GF-D8 (cell line): ENCODE measurements around the gene SYTL1.

Source experiments
- DNase-seq: peaks from one replicate; lab custom pipeline; 2025; lab: John Stamatoyannopoulos, UW

SYTL1 gene, protein sequence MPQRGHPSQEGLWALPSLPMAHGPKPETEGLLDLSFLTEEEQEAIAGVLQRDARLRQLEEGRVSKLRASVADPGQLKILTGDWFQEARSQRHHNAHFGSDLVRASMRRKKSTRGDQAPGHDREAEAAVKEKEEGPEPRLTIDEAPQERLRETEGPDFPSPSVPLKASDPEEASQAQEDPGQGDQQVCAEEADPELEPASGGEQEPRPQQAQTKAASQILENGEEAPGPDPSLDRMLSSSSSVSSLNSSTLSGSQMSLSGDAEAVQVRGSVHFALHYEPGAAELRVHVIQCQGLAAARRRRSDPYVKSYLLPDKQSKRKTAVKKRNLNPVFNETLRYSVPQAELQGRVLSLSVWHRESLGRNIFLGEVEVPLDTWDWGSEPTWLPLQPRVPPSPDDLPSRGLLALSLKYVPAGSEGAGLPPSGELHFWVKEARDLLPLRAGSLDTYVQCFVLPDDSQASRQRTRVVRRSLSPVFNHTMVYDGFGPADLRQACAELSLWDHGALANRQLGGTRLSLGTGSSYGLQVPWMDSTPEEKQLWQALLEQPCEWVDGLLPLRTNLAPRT

DNA sequence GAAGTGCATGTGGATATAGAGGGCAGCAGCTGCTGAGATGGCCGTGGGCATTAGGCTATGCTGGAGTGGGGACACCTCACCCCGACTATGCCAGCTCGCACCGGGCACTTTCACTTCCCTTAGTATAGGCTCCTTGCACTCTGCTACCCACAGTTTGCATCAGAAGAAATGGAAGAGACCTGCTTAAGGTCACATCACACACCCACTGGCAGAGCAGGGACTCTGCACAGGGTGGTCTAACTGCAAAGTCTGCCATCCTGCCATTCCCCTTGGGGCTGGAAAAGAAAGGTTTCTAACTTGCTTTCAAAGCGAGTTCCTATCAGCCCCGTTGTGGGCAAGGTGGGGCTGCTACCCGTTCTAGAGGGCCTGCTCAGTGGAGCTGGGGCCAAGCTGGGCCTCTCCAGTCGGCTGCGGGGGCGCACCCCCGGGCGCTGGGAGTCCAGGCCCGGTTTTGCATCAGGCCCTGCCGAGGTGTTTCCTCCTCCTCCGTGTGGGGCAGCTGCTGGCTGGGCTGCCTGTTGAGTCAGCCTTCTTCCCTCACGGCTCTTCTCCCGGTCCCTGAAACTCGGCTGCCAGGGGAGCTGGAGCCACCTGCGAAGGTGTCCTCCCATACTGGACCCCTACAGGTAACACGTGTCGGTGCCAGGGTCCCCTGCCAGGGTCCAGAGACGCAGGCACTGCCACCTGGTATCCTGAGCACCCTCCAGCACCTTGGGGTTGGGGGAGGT is at the start of gene SYTL1:
TSS of gene SYTL1 (plus strand) at position 498 of the 728 bp plus-strand sequence. CDS start 3,313 bp downstream, outside the sequence.
- peak; percentile 71 for DNase-seq

DNA sequence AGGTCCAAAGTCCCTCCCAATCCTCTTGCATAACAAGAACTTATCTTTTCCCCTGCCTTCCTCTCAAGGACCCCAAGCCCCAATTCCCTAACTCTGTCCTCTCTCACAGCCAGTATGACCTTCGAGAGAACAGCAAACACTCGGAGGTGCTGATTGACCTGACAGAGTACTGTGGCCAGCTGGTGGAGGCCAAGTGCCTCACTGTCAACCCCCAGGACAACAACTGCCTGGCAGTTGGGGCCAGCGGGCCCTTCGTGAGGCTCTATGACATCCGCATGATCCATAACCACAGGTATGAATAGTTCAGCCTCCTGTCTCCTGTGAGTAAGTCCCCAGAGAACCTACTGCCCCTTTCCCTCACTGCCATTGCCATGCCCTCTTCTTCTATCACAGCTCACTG is 49.7 kb upstream of the SYTL1 start:
- DNase-seq: no peak

DNA sequence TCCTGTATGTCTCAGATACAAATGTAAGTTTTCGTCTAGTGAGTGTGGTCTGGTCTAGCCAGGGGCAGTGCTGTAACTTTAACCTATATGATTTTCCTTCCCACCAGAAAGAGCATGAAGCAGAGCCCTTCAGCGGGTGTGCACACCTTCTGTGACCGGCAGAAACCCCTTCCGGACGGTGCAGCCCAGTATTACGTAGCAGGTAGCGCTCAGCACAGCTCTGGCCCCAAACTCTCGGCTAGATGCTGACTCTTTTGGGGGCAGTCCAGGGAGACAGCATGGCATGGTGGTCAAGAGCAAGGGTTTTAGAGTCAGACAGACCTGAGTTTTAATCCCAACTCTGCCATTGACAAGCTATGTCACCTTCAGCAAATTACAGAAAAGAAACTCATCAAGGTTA is 47.9 kb upstream of the SYTL1 start:
- DNase-seq: no peak

DNA sequence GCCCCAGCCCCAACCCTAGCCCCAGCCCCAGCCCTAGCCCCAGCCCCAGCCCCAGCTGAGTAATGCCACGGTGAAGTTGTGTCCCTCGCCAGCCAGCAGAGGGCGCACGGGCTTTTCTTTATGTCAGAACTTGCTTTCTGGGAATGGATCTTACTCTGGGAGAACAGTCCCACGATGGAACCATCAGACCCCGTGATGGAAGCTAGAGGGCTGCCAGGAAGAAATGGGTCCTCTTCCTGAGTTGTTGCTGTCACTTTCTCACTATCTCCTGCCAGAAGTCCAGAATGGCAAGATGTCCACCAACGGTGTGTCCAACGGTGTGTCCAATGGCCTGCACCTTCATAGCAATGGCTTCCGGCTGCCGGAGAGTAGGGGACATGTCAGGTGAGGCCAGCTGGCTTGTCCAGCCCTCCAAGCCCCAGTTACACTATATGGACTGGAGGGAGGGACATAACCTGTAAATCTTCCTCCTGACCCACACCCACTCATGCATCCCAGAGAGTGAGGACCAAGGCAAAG is 45.0 kb upstream of the SYTL1 start:
- DNase-seq: no peak

DNA sequence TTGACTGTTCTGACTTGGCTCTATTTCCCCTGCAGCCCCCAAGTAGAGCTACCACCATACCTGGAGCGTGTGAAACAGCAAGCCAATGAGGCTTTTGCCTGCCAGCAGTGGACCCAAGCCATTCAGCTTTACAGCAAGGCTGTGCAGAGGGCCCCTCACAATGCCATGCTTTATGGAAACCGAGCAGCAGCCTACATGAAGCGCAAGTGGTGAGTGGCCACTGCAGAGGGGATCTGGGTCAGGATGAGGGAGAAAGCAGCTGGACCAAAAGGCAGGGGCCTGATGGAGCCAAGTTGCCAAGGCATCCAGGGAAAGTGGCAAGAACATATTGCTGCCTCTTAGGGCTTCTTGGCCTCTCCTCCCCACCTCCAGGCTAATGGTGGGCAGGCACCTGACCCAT is 43.9 kb upstream of the SYTL1 start:
- DNase-seq: no peak

DNA sequence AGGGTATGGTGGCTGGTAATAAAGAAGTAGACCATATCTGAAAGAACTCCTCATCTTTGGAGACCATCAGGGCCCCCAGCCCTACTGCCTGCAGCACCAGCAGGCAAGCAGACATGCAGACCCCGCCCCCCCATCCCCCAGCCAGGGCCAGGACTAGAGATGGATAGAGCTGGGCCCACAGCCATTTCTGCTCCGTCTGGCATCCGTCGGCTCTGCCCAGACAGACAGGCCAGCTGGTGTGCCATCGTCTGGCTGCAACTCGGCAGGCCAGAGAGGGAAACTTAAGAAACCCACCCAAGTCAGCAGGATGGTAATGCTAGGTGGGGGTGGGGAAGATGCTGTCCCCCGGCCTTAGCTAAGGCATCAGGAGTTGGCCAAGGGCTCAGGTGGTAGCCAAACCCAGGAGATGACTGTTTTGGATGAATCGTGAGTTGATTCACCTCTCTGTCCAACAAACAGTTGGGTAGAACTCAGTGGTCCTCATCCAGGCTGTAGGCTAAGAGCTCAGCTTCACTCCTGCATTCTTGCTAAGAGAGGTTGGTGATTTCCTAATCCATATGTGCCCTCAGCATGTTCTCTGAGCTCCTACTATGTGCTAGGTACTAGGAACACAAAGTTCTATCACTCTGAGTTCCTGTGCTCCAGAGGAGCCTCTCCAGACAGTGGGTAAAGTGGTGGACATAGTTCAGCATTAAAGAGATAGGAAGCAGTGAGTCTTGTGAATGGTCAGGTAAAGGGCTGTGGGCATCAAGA is 43.0 kb upstream of the SYTL1 start:
- DNase-seq: no peak

DNA sequence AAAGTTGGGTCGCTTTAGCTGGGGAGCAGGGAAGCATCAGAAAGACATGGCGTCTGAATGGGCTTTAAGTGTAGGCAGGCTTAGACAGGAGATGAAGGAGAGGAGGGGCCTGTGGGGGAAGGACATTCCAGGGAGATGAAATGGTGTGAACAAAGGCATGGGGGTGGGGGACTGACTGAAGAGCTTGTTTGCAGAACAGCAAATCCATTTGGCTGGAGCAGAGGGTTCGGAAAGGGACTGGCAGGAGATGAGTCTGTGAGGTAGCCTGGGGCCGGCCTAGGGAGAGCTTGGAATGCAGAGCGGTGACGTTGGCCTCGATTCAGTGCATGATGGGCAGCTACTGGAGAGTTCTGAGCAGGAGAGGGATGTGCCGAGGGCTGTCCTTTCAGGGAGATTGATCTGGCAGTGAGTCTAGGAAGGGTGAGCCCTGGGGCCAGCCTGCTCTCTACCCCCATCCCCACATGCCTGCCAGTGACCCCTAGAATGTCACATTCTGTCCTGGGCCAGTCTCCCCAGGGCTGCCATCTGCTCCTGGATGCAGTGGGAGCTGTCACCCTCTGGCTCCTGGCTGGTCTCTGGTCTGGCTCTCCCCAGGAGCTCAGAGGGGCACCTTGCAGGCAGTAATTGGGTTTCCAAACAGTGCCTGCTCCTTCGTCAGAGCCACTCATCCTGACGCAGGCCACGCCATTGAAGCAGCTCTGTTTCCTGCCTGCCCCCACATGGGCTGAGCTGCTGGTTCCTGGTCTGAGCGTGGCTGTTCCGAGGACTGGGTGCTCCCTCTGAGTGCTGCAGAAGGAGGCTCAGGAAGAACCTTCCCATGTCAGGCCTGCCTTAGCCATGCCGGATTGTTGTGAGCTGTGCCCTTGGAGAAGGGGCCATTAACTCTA is 42.2 kb upstream of the SYTL1 start:
- no peak for DNase-seq

DNA sequence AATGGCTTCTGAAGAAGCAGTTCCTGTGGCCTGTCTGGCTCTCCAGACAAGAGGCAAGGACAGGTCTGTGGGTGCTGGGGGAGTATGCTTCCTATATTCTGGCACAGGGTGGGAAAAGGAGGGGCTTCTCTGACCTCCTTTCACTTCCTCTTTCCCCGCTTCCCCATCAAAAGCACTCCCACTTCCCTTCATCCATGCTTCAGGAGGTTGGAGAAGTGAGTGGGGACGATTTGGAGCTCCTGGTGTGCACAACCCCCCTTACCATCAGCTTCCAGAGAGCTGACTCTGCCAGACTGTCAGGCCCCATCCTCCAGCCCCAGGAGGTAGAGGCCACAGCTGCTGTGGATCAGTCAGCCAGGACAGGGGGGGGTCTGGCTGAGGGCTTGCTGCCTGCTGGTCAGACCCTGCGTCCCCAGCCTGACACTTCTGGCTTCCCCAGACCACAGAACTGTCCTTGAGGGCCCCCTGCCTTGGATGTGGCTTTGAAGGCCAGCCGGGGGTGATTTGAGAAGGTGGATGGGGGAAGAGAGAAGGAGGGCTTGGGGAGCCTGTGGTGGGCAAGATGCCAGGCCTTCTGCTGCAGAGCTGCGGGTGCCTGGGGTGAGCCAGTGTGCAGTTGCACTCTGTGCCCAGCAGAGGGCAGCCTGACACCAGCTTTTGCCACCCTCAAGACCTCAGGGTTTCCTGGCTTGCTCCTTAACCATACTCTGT is 41.3 kb upstream of the SYTL1 start:
- peak; percentile 55 for DNase-seq

DNA sequence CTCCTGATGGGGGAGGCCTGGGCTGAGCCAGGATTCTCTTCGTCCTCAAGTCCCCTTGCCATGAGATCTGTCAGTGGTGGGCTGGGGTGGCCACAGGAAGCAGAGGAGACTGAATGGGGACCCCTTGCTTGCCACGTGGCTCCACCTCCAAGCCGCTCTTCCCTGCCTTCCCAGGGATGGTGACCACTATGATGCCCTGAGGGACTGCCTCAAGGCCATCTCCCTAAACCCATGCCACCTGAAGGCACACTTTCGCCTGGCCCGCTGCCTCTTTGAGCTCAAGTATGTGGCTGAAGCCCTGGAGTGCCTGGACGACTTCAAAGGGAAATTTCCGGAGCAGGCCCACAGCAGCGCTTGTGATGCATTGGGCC is 40.8 kb upstream of the SYTL1 start:
- no peak for DNase-seq

DNA sequence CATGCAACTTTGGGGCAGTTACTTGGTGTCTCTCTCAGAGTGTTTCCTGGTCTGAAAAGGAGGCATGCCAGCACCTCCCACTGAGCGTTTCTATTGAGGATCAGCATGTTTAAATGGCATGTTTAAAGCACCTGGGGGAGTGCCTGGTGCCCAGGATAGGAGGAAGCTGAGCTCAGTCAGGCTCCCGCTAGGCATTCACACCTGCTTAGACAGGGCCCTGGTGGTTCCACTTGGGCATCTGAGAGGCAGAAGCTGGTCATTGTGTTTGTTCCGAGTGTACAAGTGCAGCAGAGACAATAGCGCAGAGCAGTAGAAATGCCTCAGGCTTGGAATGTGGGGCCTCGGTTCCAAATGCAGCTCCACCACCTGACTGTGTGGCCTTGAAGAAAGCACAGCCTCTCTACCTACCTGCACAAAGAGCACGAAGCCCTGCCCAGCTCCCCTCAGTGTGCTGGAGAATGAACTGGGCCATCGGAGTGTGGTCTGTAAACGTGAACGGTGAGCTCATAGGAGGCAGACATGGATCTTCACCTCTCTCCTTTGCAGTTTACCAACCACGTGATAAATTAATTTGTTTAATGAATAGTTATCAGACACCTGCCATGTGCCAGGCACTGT is 40.1 kb upstream of the SYTL1 start:
- no peak for DNase-seq

DNA sequence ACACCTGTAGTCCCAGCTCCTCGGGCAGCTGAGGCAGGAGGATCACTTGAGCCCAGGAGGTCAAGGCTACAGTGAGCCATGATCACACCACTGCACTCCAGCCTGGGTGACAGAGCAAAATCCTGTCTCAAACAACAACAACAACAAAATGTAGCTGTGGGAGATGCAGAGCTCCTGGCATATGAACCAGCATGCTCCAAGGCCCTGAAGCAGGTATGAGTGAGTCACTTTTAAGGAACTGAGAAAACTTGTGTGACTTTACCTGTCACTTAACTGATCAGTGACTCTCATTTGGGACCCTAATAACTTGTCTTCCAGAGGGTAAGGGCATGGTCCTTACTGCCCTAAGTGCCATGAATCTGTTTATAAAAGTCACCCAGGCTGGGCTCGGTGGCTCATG is 39.2 kb upstream of the SYTL1 start:
- DNase-seq: no peak

DNA sequence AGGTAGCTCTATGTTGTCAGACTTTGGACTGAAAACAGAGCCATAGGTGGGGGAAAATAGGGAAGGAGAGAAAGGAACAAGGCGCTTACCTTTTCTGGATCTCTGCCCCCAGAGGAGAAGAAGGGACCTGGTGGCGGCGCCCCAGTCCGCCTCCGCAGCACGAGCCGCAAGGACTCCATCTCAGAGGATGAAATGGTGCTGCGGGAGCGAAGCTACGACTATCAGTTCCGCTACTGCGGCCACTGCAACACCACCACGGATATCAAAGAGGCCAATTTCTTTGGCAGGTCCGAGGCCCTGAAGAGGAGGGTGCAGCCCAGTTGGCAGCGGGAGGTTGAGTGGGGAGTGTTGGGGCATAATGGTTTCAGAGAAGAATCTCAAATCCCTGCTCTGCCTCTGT is 38.3 kb upstream of the SYTL1 start:
- no peak for DNase-seq

DNA sequence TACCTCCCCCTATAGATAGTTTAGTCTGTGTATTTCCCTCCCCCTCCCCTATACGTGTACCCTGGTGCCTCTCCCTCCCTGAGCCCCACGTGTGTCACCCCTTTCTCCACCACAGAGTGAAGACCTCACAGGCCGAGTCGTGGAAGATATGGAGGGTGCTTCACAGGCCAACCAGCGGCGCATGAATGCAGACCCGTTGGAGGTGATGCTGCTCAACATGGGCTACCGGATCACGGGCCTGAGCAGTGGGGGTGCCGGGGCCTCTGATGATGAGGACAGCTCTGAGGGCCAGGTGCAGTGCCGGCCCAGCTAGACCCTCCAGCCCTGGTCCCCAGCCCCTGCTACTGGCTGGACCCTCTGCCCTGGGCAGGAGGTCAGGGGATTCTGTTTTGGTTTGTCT is 35.8 kb upstream of the SYTL1 start:
- no peak for DNase-seq

DNA sequence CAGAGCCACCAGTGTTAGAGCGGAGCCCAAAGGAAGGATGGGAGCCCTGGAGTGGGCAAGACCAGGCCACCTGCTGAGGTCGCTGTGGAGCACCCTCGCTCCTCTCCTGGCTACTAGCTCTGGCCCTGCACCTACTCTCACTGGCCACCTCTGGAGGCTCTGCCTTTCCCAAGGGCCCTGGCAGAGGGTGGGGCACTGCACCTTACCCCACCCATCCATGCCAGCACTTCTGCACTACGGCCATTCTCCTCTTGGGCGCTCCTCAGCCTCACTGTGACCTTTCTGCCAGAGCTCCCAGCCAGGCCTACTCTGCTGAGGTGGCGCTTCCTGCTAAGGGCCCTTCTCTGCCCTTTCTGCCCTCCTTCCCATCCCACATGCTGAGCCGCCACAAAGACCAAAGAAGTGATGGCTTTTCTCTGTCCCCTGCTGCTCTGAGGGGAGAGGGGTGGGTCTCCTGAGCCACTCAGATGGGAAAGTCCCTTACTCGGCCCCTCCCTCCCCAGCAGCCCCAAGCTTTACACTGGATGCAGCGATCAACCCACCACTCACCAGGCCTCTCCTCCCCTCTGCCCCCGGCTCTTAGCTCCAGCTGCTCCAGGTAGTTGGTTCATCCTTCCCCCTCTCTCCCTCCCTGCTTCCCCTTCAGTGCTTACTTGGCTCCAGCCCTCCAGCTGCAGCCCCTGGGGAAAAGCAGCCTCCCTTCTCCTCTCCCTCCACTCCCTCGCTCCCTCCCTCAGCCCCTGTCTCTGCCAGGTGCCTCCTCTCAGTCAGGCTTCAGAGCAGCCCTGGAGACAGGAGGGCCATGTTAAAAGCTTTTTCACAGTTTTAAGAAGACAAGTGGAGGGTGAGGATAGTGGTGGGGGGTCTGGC is 34.7 kb upstream of the SYTL1 start:
- DNase-seq: no peak

DNA sequence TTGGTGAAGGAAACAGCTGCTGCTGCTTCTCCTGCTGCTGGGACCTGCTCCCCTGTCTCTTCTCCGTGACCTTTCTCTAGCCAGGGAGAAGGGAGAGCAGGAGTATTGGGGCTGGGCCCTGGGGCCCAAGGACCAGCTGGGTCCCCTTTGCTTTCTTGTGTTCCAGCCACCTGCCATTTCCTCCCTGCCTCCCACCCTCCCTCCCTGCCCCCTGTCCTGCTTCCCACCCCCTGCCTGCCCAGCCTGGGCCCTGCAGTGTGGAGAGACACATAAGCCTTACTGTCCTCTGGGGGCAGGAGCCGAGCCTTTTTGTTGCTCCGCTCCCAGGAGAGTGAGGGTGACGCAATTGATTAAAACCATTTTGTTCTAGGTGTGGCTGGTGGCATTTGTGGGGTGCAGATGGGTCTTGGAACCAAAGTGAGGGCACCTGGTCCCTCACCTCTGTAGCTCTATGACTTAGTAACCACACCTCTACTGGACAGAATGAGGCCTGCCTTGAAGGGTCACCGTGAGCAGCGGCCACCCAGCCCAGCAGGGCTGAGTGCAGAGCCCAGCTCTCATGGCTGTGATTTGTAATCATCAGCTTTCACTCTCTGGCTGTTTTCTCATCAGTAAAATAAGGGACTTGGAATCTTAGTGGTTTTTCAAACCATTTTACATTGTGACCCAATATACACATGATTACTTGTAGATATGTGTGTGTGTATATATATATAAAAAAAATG is 33.8 kb upstream of the SYTL1 start:
- no peak for DNase-seq

DNA sequence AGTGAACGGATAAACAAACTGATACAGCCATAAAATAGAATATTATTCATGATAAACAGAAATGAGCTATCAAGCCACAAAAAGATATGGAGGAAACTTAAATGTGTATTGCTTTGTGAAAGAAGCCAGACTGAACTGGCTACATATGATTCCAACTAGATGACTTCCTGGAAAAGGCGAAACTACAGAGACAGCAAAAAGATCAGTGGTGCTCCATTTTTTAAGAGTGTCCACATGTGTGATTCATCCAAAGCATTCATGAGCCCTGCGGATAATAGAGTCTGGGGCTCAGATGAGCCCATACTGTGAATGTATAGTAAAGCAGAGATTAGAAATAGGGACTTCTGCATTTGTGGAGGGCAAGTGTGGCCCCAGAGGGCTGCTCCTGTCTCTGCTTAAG is 27.7 kb upstream of the SYTL1 start:
- no peak for DNase-seq

DNA sequence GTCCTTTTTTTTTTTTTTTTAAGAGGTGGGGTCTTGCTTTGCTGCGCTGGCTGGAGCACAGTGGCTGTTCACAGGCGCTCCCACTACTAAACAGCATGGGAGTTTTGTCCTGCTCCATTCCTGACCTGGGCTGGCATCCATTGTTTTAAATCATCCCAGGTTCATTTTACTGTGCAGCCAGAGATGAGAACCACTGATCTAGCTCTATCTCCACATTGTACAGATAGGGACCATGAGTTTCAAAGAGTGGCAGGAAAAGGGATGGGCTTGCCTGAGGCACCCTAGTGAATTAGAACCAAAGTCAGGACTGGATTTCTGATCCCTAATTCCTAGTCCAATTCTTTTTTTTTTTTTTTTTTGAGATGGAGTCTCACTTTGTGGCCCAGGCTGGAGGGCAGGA is 27.1 kb upstream of the SYTL1 start:
- DNase-seq: no peak

DNA sequence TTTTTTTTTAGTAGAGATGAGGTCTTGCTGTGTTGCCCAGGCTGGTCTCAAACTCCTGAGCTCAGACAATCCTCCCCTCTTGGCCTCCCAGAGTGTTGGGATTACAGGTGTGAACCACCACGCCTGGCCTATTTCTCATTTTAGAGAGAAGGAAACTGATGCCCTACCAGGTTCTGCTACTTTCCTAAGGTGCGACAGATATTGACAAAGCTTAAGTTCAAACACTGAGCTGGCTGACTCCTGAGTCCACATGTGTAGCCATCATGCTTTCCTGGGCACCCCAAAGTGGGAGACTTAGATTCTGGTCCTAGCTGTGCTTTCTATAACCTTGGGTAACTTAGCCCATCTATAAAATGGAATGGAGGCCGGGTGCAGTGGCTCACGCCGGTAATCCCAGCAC is 25.0 kb upstream of the SYTL1 start:
- no peak for DNase-seq

DNA sequence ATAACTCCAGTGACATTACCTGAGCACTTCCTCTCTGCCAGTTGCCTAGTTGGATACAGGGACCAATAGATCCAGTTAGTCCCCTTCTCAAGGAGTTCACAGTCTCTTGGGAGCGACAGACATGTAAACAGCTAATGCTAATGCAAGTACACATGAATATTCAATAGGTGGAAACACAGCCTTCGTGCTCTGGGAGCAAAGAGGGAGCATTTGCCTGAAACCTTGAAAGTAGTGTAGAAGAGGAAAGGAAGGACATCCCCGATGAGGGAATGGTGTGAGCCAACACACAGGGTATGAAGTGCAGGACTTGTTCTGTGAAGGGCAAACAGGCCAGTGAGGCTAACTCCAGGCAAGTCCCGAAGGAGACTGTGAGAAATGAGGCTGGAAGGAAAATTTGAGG is 23.7 kb upstream of the SYTL1 start:
- no peak for DNase-seq
